Uterine smooth muscle cell (primary cell): ENCODE measurements around the gene SLC12A1. TPM values are rescaled to one million over a fixed set of nuclear protein-coding genes. Genes with fewer than 3 reads are reported as not detected.

ENCODE experiments used
- total RNA-seq: library from RNA; depleted of rRNA; stranded (reverse); fragments of >200 nt; gene quantifications from 2 replicates; pipeline ENCODE4 v1.2.3, GENCODE V29; 2014

The SLC12A1 gene
- not detected in 2 replicates for total RNA-seq

DNA sequence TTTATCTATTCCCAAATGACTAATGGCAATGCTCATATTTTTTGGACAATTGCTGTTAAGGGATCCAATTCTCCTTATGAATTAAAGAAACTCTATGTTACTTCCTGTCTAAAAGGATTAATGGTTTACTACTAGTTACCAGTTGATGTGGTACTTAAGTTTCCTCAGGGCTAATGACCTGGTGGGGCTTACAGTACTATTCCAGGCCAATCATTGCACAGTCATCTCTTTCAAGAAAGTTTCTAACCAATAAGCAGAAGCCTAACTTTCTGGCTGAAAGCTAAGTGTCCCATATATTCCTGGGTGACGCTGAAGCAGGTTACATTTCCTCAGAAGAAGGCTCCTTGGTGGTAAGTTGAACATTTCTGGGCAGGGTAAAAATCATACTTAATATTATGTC is at the start of gene SLC12A1:
Gene SLC12A1 (plus strand): TSS at position 322 of the 400 bp plus-strand sequence. CDS start 1,418 bp downstream, outside the sequence.

DNA sequence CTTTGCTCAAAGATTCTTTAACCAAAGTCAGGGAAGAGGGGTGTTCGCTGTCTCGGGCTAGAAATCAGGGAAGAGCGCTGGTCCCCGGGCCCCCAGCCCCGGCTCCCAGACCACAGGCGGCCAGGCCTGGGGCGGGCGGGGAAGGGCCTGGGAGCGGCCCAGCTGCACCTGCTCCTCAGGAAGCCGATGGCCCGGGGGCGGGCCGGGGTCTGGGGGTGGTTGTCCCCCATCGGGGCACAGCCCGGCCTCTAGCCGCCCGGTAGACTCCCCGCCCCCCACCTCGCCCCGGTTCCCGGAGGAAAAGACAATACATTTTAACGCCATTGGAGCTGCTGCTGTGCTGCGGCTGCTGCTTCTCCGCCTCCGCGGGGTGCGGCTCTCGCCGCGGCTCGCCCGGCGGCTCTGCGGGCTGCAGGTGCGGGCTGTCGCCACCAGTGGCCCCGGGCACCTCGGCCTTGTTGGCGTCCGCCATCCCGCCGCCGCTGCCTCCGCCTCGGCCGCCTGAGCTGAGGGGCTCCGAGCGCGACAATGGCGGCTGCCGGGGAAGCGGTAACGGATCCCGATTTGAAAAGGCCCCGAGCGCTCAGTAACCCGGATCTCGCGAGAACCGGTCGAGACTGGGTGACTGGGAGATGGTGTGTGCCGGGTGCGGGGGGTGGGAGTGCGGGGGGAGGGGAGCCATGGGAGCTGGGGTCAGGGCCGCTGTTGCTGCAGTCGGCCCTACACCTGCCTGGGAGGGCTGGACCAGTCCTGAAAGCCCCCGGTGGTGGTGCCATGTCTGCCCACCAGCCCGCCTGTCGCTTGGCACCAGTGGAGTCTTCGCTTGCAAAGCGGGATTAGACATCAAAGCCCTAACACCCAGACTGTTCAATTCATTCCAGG is 28.1 kb upstream of the SLC12A1 start, which contains the start of gene MYEF2:
Gene MYEF2 (minus strand): TSS at position 530 of the 882 bp plus-strand sequence. CDS start 58 bp downstream, at position 472.

DNA sequence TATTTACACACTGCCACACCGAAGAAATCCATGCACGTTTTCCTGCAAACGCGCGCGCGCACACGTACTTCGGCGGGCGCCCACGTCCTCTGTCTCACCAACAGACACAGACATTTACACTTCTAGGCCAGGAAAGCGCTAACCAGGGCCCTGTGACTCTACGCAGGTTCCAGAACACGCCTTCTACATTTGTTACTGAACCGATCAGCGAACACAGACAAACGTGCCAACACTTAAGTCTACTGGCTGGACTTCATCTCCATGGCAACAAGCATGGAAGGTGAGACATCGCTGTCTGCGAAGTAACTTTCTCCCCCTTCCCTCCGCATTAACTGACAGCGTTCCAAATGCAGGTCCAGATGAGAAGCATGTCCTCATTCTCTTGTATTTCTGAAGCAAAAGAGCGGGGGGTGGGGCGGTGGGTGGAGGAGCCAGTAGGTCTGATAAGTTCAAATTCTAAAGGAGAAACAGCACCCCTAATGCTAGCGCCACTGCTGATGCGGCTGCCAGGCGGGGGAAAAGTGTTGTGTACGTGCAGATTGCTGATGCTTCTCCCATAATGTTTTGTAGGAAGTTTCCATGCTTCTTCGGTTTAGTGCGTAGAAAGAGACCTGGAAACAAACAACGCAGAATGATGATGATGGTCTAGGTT is 14.4 kb upstream of the SLC12A1 start, which contains the start of gene CTXN2:
Gene CTXN2 (plus strand): TSS at position 92 of the 652 bp plus-strand sequence. CDS start 9,636 bp downstream, outside the sequence.

DNA sequence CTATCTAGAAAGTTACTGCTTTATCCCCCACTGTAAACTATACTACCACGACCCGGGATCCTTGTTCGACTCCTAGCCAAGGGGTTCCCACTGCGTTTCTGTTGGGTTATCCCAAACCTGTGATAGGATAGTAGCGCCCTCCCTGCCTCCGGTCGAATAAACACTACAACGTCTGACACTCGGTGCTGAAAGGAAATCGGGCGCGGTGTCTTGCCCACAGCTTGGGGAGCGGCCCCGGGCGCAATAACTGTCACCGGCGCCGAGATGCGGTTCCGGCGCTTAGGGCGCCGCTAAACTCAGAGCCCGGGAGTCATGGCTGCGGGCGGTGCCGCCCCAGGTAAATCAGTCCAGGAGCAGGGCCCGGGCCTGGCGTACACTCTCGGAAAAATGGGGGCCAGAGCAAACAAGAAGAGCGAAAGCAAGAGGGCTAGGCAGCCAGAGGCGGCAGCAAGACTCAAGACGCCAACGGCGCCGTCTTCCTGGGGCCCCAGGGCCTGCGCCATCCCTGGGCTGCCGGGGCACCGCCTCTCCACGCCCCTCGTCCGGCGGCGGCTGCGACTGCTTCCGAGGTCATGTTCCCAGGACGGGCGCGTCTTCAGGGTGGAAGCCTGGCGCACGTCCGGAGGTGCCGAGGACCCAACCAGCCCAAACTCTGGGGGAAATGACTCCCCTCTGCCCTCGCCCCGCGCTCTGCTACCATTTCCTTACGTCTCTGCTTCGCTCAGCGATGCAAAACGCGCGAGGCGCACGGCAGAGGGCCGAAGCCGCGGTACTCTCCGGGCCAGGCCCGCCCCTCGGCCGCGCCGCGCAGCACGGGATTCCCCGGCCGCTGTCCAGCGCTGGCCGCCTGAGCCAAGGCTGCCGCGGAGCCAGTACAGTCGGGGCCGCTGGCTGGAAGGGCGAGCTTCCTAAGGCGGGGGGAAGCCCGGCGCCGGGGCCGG is 125.0 kb downstream of the SLC12A1 start, which contains the start of gene DUT:
Gene DUT (plus strand): TSS at position 575 of the 941 bp plus-strand sequence. CDS start 87 bp downstream, at position 662.

Other genes with a start within 250 kb of the SLC12A1 start
- not detected in 2 replicates for gene SLC24A5, start 85.3 kb upstream of the SLC12A1 start, total RNA-seq
- 13.5 and 16.6 TPM in 2 replicates for gene MYEF2, start 28.0 kb upstream of the SLC12A1 start, total RNA-seq
- not detected in 2 replicates for gene CTXN2, start 14.6 kb upstream of the SLC12A1 start, total RNA-seq
- gene DUT, start 125.1 kb downstream of the SLC12A1 start, total RNA-seq: 50.1 and 54.0 TPM in 2 replicates